PC-3 (cell line): ENCODE results near the gene ULK3.

Source experiments
- CTCF ChIP-seq: fragments of 300-600 bp; sonication (generic); conservative IDR thresholded peaks from 2 replicates; pipeline ENCODE4 v1.5.1; 2017; ENCODE audit warnings: antibody characterized with exemption, low read depth, mild to moderate bottlenecking, low read length
- EZH2 ChIP-seq: fragments of 300-600 bp; sonication (generic); IDR thresholded peaks from one replicate; pipeline ENCODE4 v1.6.1; 2017; ENCODE audit warnings: antibody characterized with exemption, mild to moderate bottlenecking, low read length; ENCODE audit not compliant: unreplicated experiment

DNA sequence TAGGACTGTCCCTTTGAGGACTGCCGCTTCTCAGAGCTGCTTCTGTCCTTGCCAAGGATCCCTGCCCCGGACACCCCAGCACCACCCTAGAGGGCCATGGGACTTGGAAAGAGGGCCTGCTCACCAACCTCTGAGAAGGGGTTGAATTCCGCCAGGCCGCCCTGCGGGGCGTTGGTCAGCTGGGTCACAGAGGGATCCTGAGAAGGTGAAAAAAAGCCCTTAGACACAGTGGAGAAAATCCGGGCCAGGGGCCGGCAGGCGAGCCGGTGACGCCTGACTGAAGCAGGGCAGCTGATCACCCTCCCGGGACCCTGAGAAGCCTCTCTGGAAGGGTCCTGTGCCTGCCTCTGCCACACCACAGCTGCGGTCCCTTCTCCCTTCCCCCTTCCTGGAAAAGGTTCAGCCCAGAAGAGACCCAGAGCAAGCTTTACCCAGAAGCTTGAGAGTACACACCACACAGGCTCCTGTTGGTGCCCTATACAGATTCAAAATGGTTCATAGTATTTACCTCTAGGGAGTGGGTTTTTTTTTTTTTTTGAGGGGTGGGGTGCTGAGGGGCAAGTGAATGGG is 11.6 kb upstream of the ULK3 start:
- TF ChIP-seq CTCF = no peak
- no peak for TF ChIP-seq EZH2
